Body of pancreas (tissue), 4 donors: Measurements from ENCODE around the gene MVB12B. TPM values are rescaled to one million over a fixed set of nuclear protein-coding genes. Genes with fewer than 3 reads are reported as not detected.
A peak's percentile ranks its signal among the peaks of the same experiment; 100 is the strongest.

Experiments used
- ATAC-seq: fragments of 150-250 bp; one replicate; pipeline ENCODE4 v1.9.1; 2016
- DNase-seq, 4 donors: peaks; one replicate each; pipeline ENCODE4 v3.0.0-alpha.2; 2019
- H3K27ac ChIP-seq, 4 donors: fragments of 200-600 bp; sonication (generic); 1 replicate in 3 of 4; 2 replicates in 1 of 4; pipeline versions ENCODE4 v1.5.1 to v1.6.1; 2016 to 2019; ENCODE audit warnings: mild to moderate bottlenecking in 1 of 4, mixed read lengths in 1 of 4, moderate library complexity in 1 of 4
- H3K27me3 ChIP-seq, 2 donors: fragments of 200-600 bp; sonication (generic); one replicate each; pipeline ENCODE4 v1.6.0; 2016; ENCODE audit warnings: mild to moderate bottlenecking in 1 of 2
- H3K36me3 ChIP-seq, 2 donors: fragments of 200-600 bp; sonication (generic); replicated peaks in 1 of 2; 2 replicates each; pipeline ENCODE4 v1.5.1; 2016; ENCODE audit warnings: low read depth in 2 of 2; ENCODE audit not compliant: insufficient read depth in 1 of 2
- H3K4me1 ChIP-seq: fragments of 200-600 bp; sonication (generic); one replicate; pipeline ENCODE4 v1.6.0; 2016
- H3K4me3 ChIP-seq, 2 donors: fragments of 200-600 bp; sonication (generic); 1 replicate in 1 of 2; 2 replicates in 1 of 2; pipeline ENCODE4 v1.5.1; 2016 to 2019
- H3K9me3 ChIP-seq, 3 donors: fragments of 200-600 bp; sonication (generic); 1 replicate in 2 of 3; 2 replicates in 1 of 3; pipeline ENCODE4 v1.5.1; 2016
- CTCF ChIP-seq, 7 experiments: fragments of 450-650 bp in 4 of 7; fragments of 200-600 bp in 3 of 7; sonication (generic) in 3 of 7; IDR thresholded peaks; one replicate each; pipeline ENCODE4 v1.5.1; 2016 to 2019; ENCODE audit warnings: antibody characterized with exemption in 7 of 7
- POLR2A ChIP-seq, 3 donors: fragments of 450-650 bp; IDR thresholded peaks; one replicate each; pipeline ENCODE4 v1.6.1; 2016; ENCODE audit warnings: antibody characterized with exemption in 3 of 3, mild to moderate bottlenecking in 2 of 3
- WGBS, 2 donors: methylation state at CpG; one replicate each; pipeline ENCODE4 v1.1.5; 2017; 5-methylcytosine and 5-hydroxymethylcytosine counted together
- intact Hi-C: fragments of 100-400 bp; cut with DNase I; formaldehyde crosslinking; loops from one replicate; pipeline ENCODE4 v1.15.1; 2023
- total RNA-seq, 2 donors: library from RNA; depleted of rRNA; stranded (reverse); fragments of >200 nt; gene quantifications; one replicate each; pipeline ENCODE4 v1.1.0, GENCODE V29; 2016

The MVB12B gene
- total RNA-seq, 2 donors from 2014 or later, result 5.2 to 9.9 TPM

- Histone ChIP-seq H3K27ac (no peak overlapping the region), H3K4me3 (no peak overlapping the region), H3K9me3 (no peaks in the 10 kb centered on the region), H3K36me3 (no peaks in the 10 kb centered on the region), H3K4me1 (peaks cover 22% of the 10 kb centered on the region), H3K27me3 (no peaks in the 10 kb centered on the region)
- 85 to 92% methylated on average over 6 to 19 of the region's 19 CpGs for WGBS, 2 donors
- DNase-seq (no peak), ATAC-seq (no peak)
- intact Hi-C loops, result no loop called here
- TF ChIP-seq CTCF (IDR thresholded peaks at IDR 0.05) (no peak), POLR2A (IDR thresholded peaks at IDR 0.05) (no peak)
Observed at GRCh38 chr9:126335837-126336735, 9.5 kb downstream of the MVB12B start.

GRCh38 chr9:126336736-126337325, 10.2 kb downstream of the MVB12B start:
- no peak for ATAC-seq
- Histone ChIP-seq H3K4me1 (peaks cover 22% of the 10 kb centered on the region), H3K36me3 (no peaks in the 10 kb centered on the region), H3K9me3 (no peaks in the 10 kb centered on the region), H3K4me3 (no peak overlapping the region), H3K27ac (no peak overlapping the region), H3K27me3 (no peaks in the 10 kb centered on the region)
- peak in 1 of 4 donors; percentile 20 for DNase-seq
- intact Hi-C loops, result no loop called here
- TF ChIP-seq CTCF (IDR thresholded peaks at IDR 0.05) (no peak), POLR2A (IDR thresholded peaks at IDR 0.05) (no peak)
- WGBS, 2 donors, result 88 to 90% methylated on average over 10 of the region's 10 CpGs

GRCh38 chr9:126337729-126338372, 11.2 kb downstream of the MVB12B start:
- H3K27me3 ChIP-seq, result no peaks in the 10 kb centered on the region
- no peak overlapping the region for H3K4me3 ChIP-seq
- H3K36me3 ChIP-seq, result no peaks in the 10 kb centered on the region
- DNase-seq (no peak), ATAC-seq (no peak)
- 65 to 76% methylated on average over 30 to 32 of the region's 32 CpGs for WGBS, 2 donors
- no peaks in the 10 kb centered on the region for H3K9me3 ChIP-seq
- intact Hi-C loops, result no loop called here
- peaks cover 22% of the 10 kb centered on the region for H3K4me1 ChIP-seq
- TF ChIP-seq POLR2A (IDR thresholded peaks at IDR 0.05), result no peak
- TF ChIP-seq CTCF (IDR thresholded peaks at IDR 0.05), result no peak
- H3K27ac ChIP-seq, result no peak overlapping the region

- WGBS, 2 donors, result 61 to 62% methylated on average over 3 of the region's 3 CpGs
- TF ChIP-seq POLR2A (IDR thresholded peaks at IDR 0.05) (no peak), CTCF (IDR thresholded peaks at IDR 0.05) (no peak)
- Histone ChIP-seq H3K4me3 (no peak overlapping the region), H3K4me1 (peaks cover 22% of the 10 kb centered on the region), H3K9me3 (no peaks in the 10 kb centered on the region), H3K36me3 (no peaks in the 10 kb centered on the region), H3K27ac (no peak overlapping the region), H3K27me3 (no peaks in the 10 kb centered on the region)
- intact Hi-C loops, result no loop called here
- no peak for DNase-seq
- ATAC-seq, result no peak
Observed at GRCh38 chr9:126338945-126339344, 12.3 kb downstream of the MVB12B start.
